HCT116 (cell line): Measurements from ENCODE around the gene TMEM91. TPM values are rescaled to one million over a fixed set of nuclear protein-coding genes. Genes with fewer than 3 reads are reported as not detected.

ENCODE experiments used
- ATAC-seq: fragments of 200-7000 bp; cut with Tn5 transposase; 2 replicates; pipeline ENCODE4 v1.9.1; 2020; ENCODE audit warnings: mild to moderate bottlenecking, moderate library complexity
- BruUV-seq: library from RNA; stranded (reverse); fragments of 400-500 nt; replicated peaks from 2 replicates; lab custom pipeline; 2021; lab: Mats Ljungman, UMichigan
- CTCF ChIA-PET: fragments of 300-600 bp; sonication (Branson Sonifier 250); formaldehyde crosslinking; loops from one replicate; lab custom pipeline; 2021; ENCODE audit warnings: antibody characterized with exemption; lab: Charles Lee
- POLR2A ChIA-PET: fragments of 300-600, 350-600 bp; sonication (Branson Sonifier 250); formaldehyde crosslinking; loops from one replicate; lab custom pipeline; 2021; ENCODE audit warnings: antibody characterized with exemption; lab: Charles Lee
- RAD21 ChIA-PET, 2 experiments: fragments of 300-600 bp; sonication (Branson Sonifier 250); formaldehyde crosslinking; loops; one replicate each; lab custom pipeline; 2023; ENCODE audit warnings: low total read pairs in 2 of 2; ENCODE audit not compliant: uncharacterized antibody in 2 of 2, unreplicated experiment in 2 of 2, low non-redundant PET in 1 of 2; lab: Charles Lee
- DNase-seq: peaks from one replicate; pipeline ENCODE4 v3.0.0-alpha.2; 2010; ENCODE audit warnings: low read depth, low spot score
- H2AFZ ChIP-seq: fragments of 200-600 bp; shearing (Covaris generic), sonication (generic); 2 replicates; pipeline ENCODE4 v1.6.1; 2017; ENCODE audit warnings: low read depth, mixed run types, mixed read lengths, antibody characterized with exemption, low read length; ENCODE audit not compliant: poor library complexity, severe bottlenecking
- H3K27ac ChIP-seq: 2 replicates; pipeline ENCODE4 v1.5.1; 2012; ENCODE audit warnings: low read depth, low read length
- H3K27me3 ChIP-seq: fragments of 200-600 bp; sonication (generic); 2 replicates; pipeline ENCODE4 v1.6.1; 2016; ENCODE audit warnings: mixed run types, low read length, mixed read lengths; ENCODE audit not compliant: insufficient read depth
- H3K36me3 ChIP-seq, 2 experiments: fragments of 200-500 bp in 1 of 2; fragments of 200-600 bp in 1 of 2; sonication (Bioruptor generic) in 1 of 2; sonication (generic) in 1 of 2; 2 replicates each; pipeline versions ENCODE4 v1.5.1 to v1.6.1; 2014 to 2016; ENCODE audit warnings: low read length in 2 of 2, inconsistent platforms in 1 of 2, mixed read lengths in 1 of 2, mixed run types in 1 of 2; ENCODE audit not compliant: insufficient read depth in 2 of 2, control insufficient read depth in 1 of 2
- H3K4me1 ChIP-seq, 2 experiments: fragments of 200-600 bp in 1 of 2; sonication (generic) in 1 of 2; 2 replicates each; pipeline versions ENCODE4 v1.5.1 to v1.6.1; 2012 to 2017; ENCODE audit warnings: low read length in 2 of 2, inconsistent platforms in 1 of 2, mild to moderate bottlenecking in 1 of 2, mixed read lengths in 1 of 2, mixed run types in 1 of 2, moderate library complexity in 1 of 2; ENCODE audit not compliant: insufficient read depth in 2 of 2, control insufficient read depth in 1 of 2
- H3K4me2 ChIP-seq: fragments of 200-600 bp; sonication (generic); 2 replicates; pipeline ENCODE4 v1.6.1; 2017; ENCODE audit warnings: mixed run types, low read length, mixed read lengths
- H3K4me3 ChIP-seq, 2 experiments: fragments of 200-600 bp in 1 of 2; sonication (generic) in 1 of 2; replicated peaks in 1 of 2; 2 replicates each; pipeline ENCODE4 v1.5.1; 2011 to 2016; ENCODE audit warnings: low read length in 2 of 2, control low read depth in 1 of 2, low read depth in 1 of 2, mild to moderate bottlenecking in 1 of 2, mixed read lengths in 1 of 2, mixed run types in 1 of 2
- H3K79me2 ChIP-seq: fragments of 200-600 bp; sonication (generic); 2 replicates; pipeline ENCODE4 v1.6.1; 2017; ENCODE audit warnings: mild to moderate bottlenecking, mixed run types, low read length, moderate library complexity, mixed read lengths; ENCODE audit not compliant: insufficient read depth
- H3K9ac ChIP-seq: fragments of 200-600 bp; sonication (generic); 2 replicates; pipeline ENCODE4 v1.6.1; 2016; ENCODE audit warnings: low read length, mixed read lengths
- H3K9me2 ChIP-seq: fragments of 200-600 bp; sonication (generic), shearing (Covaris generic); 2 replicates; pipeline ENCODE4 v1.6.1; 2017; ENCODE audit warnings: mixed run types, mild to moderate bottlenecking, moderate library complexity; ENCODE audit not compliant: insufficient read depth
- H3K9me3 ChIP-seq, 2 experiments: fragments of 200-500 bp in 1 of 2; fragments of 200-600 bp in 1 of 2; sonication (Bioruptor generic) in 1 of 2; sonication (generic) in 1 of 2; 2 replicates each; pipeline ENCODE4 v1.6.1; 2014 to 2017; ENCODE audit warnings: low read length in 2 of 2, mixed read lengths in 2 of 2, inconsistent platforms in 1 of 2, low read depth in 1 of 2, mild to moderate bottlenecking in 1 of 2, mixed run types in 1 of 2, moderate library complexity in 1 of 2; ENCODE audit not compliant: control insufficient read depth in 1 of 2, insufficient read depth in 1 of 2
- H4K20me1 ChIP-seq: fragments of 200-600 bp; sonication (generic), shearing (Covaris generic); 2 replicates; pipeline ENCODE4 v1.6.1; 2017; ENCODE audit warnings: mixed run types, mild to moderate bottlenecking, moderate library complexity; ENCODE audit not compliant: insufficient read depth
- CBX3 ChIP-seq: IDR thresholded peaks from 2 replicates; pipeline ENCODE4 v1.6.1; 2012; ENCODE audit warnings: low read depth
- CEBPB ChIP-seq: IDR thresholded peaks from 2 replicates; pipeline ENCODE4 v1.6.1; 2012; ENCODE audit warnings: low read depth
- ELF1 ChIP-seq: IDR thresholded peaks from 2 replicates; pipeline ENCODE4 v1.6.1; 2012; ENCODE audit warnings: low read depth, borderline replicate concordance
- EZH2 ChIP-seq: fragments of 200-600 bp; sonication (generic); IDR thresholded peaks from 2 replicates; pipeline ENCODE4 v1.6.1; 2017; ENCODE audit warnings: antibody characterized with exemption, mixed run types
- EZH2phosphoT487 ChIP-seq: fragments of 200-600 bp; IDR thresholded peaks from 2 replicates; pipeline ENCODE4 v1.6.1; 2018; ENCODE audit warnings: antibody characterized with exemption, borderline replicate concordance
- FOSL1 ChIP-seq: IDR thresholded peaks from 2 replicates; pipeline ENCODE4 v1.6.1; 2012; ENCODE audit warnings: low read depth
- JUND ChIP-seq: IDR thresholded peaks from 2 replicates; pipeline ENCODE4 v1.6.1; 2012
- MAX ChIP-seq: IDR thresholded peaks from 2 replicates; pipeline ENCODE4 v1.6.1; 2012
- POLR2A ChIP-seq: IDR thresholded peaks from 2 replicates; pipeline ENCODE4 v1.7.0; 2011; ENCODE audit warnings: borderline replicate concordance; ENCODE audit not compliant: insufficient read depth, insufficient read length; ENCODE audit errors: extremely low read depth
- SRF ChIP-seq: IDR thresholded peaks from 2 replicates; pipeline ENCODE4 v1.6.1; 2012; ENCODE audit warnings: low read depth
- TCF7L2 ChIP-seq: IDR thresholded peaks from 2 replicates; pipeline ENCODE4 v1.7.0; 2011; ENCODE audit warnings: borderline replicate concordance, inconsistent platforms; ENCODE audit not compliant: insufficient read depth, insufficient read length; ENCODE audit errors: extremely low read depth
- intact Hi-C: fragments of 100-400 bp; cut with micrococcal nuclease; formaldehyde crosslinking; loops from 2 replicates; pipeline ENCODE4 v1.10.0; 2022
- total RNA-seq: library from RNA; stranded (reverse); gene quantifications from one replicate; pipeline ENCODE4 v1.2.1, GENCODE V29; 2021; ENCODE audit not compliant: unreplicated experiment
- TF ChIP-seq, protein P1 (sequence below), 3 experiments: fragments of 200-600 bp in 1 of 3; sonication (generic) in 1 of 3; IDR thresholded peaks in 2 of 3; conservative IDR thresholded peaks in 1 of 3; 2 replicates each; pipeline ENCODE4 v1.5.1; 2012 to 2017; ENCODE audit warnings: low read depth in 2 of 3, low read length in 2 of 3, antibody characterized with exemption in 1 of 3, borderline replicate concordance in 1 of 3, control low read depth in 1 of 3, mild to moderate bottlenecking in 1 of 3, mixed read lengths in 1 of 3, mixed run types in 1 of 3, moderate library complexity in 1 of 3; ENCODE audit not compliant: insufficient read depth in 1 of 3
- TF ChIP-seq, protein P2 (sequence below): IDR thresholded peaks from 2 replicates; pipeline ENCODE4 v1.6.1; 2011; ENCODE audit warnings: mild to moderate bottlenecking, low read length, moderate library complexity; ENCODE audit not compliant: insufficient replicate concordance; ENCODE audit errors: extremely low read depth

TMEM91 gene
- total RNA-seq, 1 experiment from 2014 or later, result 4.4 TPM

DNA sequence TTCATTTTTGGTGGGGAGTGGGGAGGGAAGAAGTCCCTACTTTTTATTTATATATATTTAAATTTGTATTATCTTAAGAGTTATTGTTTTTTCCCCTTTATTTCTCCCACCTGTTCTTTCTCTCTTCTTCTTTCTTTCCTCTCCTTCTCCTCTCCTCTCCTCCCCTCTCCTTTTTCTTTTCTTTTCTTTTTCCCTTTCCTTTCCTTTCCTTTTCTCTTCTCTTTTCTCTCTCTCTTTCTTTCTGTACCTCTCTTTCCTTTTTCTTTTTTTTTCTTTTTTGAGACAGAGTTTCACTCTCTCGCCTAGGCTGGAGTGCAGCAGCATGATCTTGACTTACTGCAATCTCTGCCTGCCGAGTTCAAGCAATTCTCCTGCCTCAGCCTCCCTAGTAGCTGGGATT lies 23.2 kb downstream of the TMEM91 start:
- Histone ChIP-seq H3K27ac (no peak overlapping the region), H3K27me3 (no peaks in the 10 kb centered on the region), H3K9me2 (no peaks in the 10 kb centered on the region), H3K4me2 (no peak overlapping the region), H3K4me3 (no peak overlapping the region), H2AFZ (no peak overlapping the region), H4K20me1 (no peaks in the 10 kb centered on the region), H3K9ac (no peak overlapping the region), H3K4me1 (peaks cover 12 to 21% of the 10 kb centered on the region in 2 experiments), H3K36me3 (no peaks in the 10 kb centered on the region), H3K79me2 (peaks cover 42% of the 10 kb centered on the region), H3K9me3 (no peaks in the 10 kb centered on the region)
- BruUV-seq, result no TSS peak
- ChIA-PET CTCF (no interaction called here), RAD21 (no interaction called here), POLR2A (no interaction called here)
- intact Hi-C loops, result no loop called here
- no peak for TF ChIP-seq SRF
- TF ChIP-seq EZH2, result no peak
- TF ChIP-seq FOSL1, result no peak
- TF ChIP-seq MAX, result no peak
- TF ChIP-seq, protein P1, sequence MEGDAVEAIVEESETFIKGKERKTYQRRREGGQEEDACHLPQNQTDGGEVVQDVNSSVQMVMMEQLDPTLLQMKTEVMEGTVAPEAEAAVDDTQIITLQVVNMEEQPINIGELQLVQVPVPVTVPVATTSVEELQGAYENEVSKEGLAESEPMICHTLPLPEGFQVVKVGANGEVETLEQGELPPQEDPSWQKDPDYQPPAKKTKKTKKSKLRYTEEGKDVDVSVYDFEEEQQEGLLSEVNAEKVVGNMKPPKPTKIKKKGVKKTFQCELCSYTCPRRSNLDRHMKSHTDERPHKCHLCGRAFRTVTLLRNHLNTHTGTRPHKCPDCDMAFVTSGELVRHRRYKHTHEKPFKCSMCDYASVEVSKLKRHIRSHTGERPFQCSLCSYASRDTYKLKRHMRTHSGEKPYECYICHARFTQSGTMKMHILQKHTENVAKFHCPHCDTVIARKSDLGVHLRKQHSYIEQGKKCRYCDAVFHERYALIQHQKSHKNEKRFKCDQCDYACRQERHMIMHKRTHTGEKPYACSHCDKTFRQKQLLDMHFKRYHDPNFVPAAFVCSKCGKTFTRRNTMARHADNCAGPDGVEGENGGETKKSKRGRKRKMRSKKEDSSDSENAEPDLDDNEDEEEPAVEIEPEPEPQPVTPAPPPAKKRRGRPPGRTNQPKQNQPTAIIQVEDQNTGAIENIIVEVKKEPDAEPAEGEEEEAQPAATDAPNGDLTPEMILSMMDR (IDR thresholded peaks at IDR 0.05 in 2 of 3, conservative IDR thresholded peaks at IDR 0.05 in 1 of 3; ENCODE audit: borderline replicate concordance in 1 of 3, insufficient read depth in 1 of 3, low read depth in 2 of 3, low read length in 2 of 3), result no peak
- no peak for TF ChIP-seq EZH2phosphoT487
- TF ChIP-seq CEBPB, result no peak
- no peak for TF ChIP-seq ELF1
- TF ChIP-seq CBX3, result no peak
- TF ChIP-seq JUND, result no peak
- no peak for TF ChIP-seq TCF7L2
- TF ChIP-seq, protein P2, sequence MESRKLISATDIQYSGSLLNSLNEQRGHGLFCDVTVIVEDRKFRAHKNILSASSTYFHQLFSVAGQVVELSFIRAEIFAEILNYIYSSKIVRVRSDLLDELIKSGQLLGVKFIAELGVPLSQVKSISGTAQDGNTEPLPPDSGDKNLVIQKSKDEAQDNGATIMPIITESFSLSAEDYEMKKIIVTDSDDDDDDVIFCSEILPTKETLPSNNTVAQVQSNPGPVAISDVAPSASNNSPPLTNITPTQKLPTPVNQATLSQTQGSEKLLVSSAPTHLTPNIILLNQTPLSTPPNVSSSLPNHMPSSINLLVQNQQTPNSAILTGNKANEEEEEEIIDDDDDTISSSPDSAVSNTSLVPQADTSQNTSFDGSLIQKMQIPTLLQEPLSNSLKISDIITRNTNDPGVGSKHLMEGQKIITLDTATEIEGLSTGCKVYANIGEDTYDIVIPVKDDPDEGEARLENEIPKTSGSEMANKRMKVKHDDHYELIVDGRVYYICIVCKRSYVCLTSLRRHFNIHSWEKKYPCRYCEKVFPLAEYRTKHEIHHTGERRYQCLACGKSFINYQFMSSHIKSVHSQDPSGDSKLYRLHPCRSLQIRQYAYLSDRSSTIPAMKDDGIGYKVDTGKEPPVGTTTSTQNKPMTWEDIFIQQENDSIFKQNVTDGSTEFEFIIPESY, result no peak
- TF ChIP-seq POLR2A, result no peak
- ATAC-seq (no peak), DNase-seq (no peak)
